ENCODE measurements around the gene MAP7D3.

Gene MAP7D3

DNA sequence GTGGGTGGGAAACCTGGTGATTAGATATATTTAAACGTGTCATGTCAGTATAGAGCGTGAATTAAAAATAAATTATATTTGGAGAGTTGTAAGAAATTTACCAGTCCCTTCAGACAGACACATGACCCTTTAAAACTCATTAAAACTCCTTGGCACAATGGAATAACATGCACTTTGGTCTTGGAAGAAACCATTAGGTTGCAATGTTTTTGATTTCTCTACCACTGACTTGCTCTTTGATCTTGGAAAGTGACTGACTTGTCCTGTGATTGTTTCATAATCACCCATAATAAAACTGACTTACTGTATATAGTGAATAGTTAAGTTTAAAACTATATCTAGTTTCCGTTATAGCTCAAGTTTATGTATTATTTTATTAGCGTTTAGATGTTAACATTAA, 68.0 kb downstream of the MAP7D3 start:
- no peaks in the 10 kb centered on the region for H3K9me3 ChIP-seq (ENCODE audit: severe bottlenecking)
- ATAC-seq (ENCODE audit: low read depth) (no peak), DNase-seq (ENCODE audit: low spot score) (no peak)
- no peaks in the 10 kb centered on the region for H3K36me3 ChIP-seq (ENCODE audit: low read depth)
- no peaks in the 10 kb centered on the region for H3K27me3 ChIP-seq (ENCODE audit: insufficient read depth, poor library complexity, severe bottlenecking)
- TF ChIP-seq, protein P1, sequence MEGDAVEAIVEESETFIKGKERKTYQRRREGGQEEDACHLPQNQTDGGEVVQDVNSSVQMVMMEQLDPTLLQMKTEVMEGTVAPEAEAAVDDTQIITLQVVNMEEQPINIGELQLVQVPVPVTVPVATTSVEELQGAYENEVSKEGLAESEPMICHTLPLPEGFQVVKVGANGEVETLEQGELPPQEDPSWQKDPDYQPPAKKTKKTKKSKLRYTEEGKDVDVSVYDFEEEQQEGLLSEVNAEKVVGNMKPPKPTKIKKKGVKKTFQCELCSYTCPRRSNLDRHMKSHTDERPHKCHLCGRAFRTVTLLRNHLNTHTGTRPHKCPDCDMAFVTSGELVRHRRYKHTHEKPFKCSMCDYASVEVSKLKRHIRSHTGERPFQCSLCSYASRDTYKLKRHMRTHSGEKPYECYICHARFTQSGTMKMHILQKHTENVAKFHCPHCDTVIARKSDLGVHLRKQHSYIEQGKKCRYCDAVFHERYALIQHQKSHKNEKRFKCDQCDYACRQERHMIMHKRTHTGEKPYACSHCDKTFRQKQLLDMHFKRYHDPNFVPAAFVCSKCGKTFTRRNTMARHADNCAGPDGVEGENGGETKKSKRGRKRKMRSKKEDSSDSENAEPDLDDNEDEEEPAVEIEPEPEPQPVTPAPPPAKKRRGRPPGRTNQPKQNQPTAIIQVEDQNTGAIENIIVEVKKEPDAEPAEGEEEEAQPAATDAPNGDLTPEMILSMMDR (IDR thresholded peaks at IDR 0.05; ENCODE audit: poor library complexity, severe bottlenecking), result no peak
- no peaks in the 10 kb centered on the region for H3K4me1 ChIP-seq (ENCODE audit: insufficient read depth, poor library complexity, severe bottlenecking)
- no peak overlapping the region for H3K4me3 ChIP-seq (ENCODE audit: severe bottlenecking)
- no peak overlapping the region for H3K27ac ChIP-seq (ENCODE audit: poor library complexity, severe bottlenecking)

DNA sequence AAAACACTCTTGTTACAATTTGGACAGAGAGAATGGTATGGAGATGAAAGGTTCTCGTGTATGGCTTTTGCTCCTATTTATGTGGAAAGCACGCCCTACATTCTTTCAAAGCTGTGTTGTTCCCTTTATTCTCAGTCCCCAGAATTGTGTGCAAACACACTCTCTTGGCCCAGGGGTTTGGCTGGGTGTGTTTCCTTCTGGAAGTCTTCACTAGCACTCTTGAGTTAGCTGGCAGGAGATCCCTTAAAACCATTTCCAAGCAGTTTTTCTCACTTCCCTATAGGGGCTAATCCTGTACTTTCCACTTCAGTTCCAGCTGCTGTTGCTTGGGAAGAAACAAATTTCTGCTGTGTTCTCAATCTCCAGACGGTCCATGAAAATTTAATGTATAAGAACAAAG, 68.8 kb downstream of the MAP7D3 start:
- Histone ChIP-seq H3K4me3 (ENCODE audit: severe bottlenecking) (no peak overlapping the region), H3K27ac (ENCODE audit: poor library complexity, severe bottlenecking) (no peak overlapping the region), H3K4me1 (ENCODE audit: insufficient read depth, poor library complexity, severe bottlenecking) (no peaks in the 10 kb centered on the region), H3K36me3 (ENCODE audit: low read depth) (peaks cover 4% of the 10 kb centered on the region; the same call in 1 of the 2 replicates), H3K9me3 (ENCODE audit: severe bottlenecking) (no peaks in the 10 kb centered on the region), H3K27me3 (ENCODE audit: insufficient read depth, poor library complexity, severe bottlenecking) (no peaks in the 10 kb centered on the region)
- ATAC-seq (ENCODE audit: low read depth) (no peak), DNase-seq (ENCODE audit: low spot score) (no peak)
- TF ChIP-seq, protein P1 (IDR thresholded peaks at IDR 0.05; ENCODE audit: poor library complexity, severe bottlenecking), result no peak

DNA sequence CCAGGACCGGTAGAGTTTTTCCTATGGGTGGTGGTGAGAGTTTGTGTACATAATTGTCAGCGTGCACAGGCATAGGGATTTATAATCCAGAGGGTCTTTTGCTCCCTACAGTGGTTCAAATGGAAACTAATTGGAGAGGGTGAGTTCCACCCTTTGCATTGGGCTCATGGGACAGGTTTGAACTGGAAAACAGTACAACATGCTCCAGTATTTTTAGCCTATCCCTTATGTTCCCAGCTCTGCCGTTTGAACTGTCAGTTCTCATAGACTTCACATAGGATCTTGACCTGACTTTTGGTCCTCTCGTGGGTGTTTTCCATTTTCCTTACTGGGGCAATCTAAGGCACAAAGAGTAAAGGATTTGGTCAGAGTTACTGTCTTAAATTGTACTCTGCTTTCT, 72.1 kb downstream of the MAP7D3 start:
- Histone ChIP-seq H3K9me3 (ENCODE audit: severe bottlenecking) (no peaks in the 10 kb centered on the region), H3K27ac (ENCODE audit: poor library complexity, severe bottlenecking) (no peak overlapping the region), H3K4me1 (ENCODE audit: insufficient read depth, poor library complexity, severe bottlenecking) (peaks cover 14% of the 10 kb centered on the region), H3K4me3 (ENCODE audit: severe bottlenecking) (no peak overlapping the region), H3K27me3 (ENCODE audit: insufficient read depth, poor library complexity, severe bottlenecking) (no peaks in the 10 kb centered on the region), H3K36me3 (ENCODE audit: low read depth) (peaks cover 9% of the 10 kb centered on the region; the same call in 1 of the 2 replicates)
- TF ChIP-seq, protein P1 (IDR thresholded peaks at IDR 0.05; ENCODE audit: poor library complexity, severe bottlenecking), result no peak
- DNase-seq (ENCODE audit: low spot score) (no peak), ATAC-seq (ENCODE audit: low read depth) (no peak)

DNA sequence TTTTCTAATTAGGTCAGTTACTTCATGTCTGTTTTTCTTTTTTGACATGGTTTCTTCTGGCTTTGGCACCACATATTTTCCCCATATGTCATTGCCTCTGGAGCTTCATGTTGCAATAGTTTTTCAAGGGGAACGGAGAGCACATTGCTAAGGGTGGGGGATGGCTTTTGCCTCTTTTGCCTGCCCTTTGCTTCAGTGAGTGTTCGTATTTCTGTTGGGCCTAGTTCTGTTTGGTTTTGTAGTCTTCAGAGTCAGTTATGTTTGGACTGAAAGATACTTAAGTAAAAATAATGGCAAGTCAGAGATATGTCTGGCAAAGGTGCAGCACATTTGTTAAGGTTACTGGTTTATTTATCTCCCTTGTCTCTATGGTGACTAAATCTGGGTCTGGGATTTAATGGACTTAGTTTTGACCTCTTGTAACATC, 74.8 kb downstream of the MAP7D3 start:
- TF ChIP-seq, protein P1 (IDR thresholded peaks at IDR 0.05; ENCODE audit: poor library complexity, severe bottlenecking), result no peak
- Histone ChIP-seq H3K36me3 (ENCODE audit: low read depth) (peaks cover 9% of the 10 kb centered on the region; the same call in 1 of the 2 replicates), H3K27ac (ENCODE audit: poor library complexity, severe bottlenecking) (peak overlapping the region; percentile 55), H3K4me1 (ENCODE audit: insufficient read depth, poor library complexity, severe bottlenecking) (peaks cover 14% of the 10 kb centered on the region), H3K4me3 (ENCODE audit: severe bottlenecking) (no peak overlapping the region), H3K27me3 (ENCODE audit: insufficient read depth, poor library complexity, severe bottlenecking) (no peaks in the 10 kb centered on the region), H3K9me3 (ENCODE audit: severe bottlenecking) (no peaks in the 10 kb centered on the region)
- DNase-seq (ENCODE audit: low spot score) (no peak), ATAC-seq (ENCODE audit: low read depth) (peak; percentile 85)

DNA sequence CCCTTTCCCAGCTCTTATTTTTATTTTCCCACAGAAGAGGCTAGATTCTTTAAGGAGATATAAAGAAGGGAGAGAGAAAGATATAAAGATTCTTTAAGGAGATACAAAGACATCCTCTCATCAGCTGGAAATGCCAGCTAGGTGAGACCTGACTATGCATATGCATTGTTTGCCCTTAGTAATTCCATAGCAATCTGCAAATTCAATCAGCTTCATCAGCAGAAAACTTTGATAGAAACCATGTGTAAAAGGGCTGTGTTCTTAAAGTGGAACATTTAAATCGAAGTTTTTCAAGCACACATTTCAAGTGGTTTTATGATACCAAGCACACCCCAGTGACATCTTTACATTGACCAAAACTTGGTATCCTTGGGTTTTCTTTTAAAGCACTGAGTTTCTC, 79.8 kb downstream of the MAP7D3 start:
- H3K4me1 ChIP-seq (ENCODE audit: insufficient read depth, poor library complexity, severe bottlenecking), result peaks cover 19% of the 10 kb centered on the region
- H3K9me3 ChIP-seq (ENCODE audit: severe bottlenecking), result no peaks in the 10 kb centered on the region
- H3K36me3 ChIP-seq (ENCODE audit: low read depth), result no peaks in the 10 kb centered on the region; the same call in 1 of the 2 replicates
- H3K27me3 ChIP-seq (ENCODE audit: insufficient read depth, poor library complexity, severe bottlenecking), result no peaks in the 10 kb centered on the region
- no peak for DNase-seq (ENCODE audit: low spot score)
- H3K4me3 ChIP-seq (ENCODE audit: severe bottlenecking), result no peak overlapping the region
- TF ChIP-seq, protein P1 (IDR thresholded peaks at IDR 0.05; ENCODE audit: poor library complexity, severe bottlenecking), result no peak
- ATAC-seq (ENCODE audit: low read depth), result no peak
- no peak overlapping the region for H3K27ac ChIP-seq (ENCODE audit: poor library complexity, severe bottlenecking)

Data from RWPE2 (cell line).